HCT116 (cell line): ENCODE data around the gene HAPLN2.

Source experiments
- EZH2 ChIP-seq: fragments of 200-600 bp; sonication (generic); IDR thresholded peaks from 2 replicates; pipeline ENCODE4 v1.6.1; 2017; ENCODE audit warnings: antibody characterized with exemption, mixed run types
- POLR2A ChIP-seq: IDR thresholded peaks from 2 replicates; pipeline ENCODE4 v1.7.0; 2011; ENCODE audit warnings: borderline replicate concordance; ENCODE audit not compliant: insufficient read depth, insufficient read length; ENCODE audit errors: extremely low read depth
- RAD21 ChIP-seq: IDR thresholded peaks from 2 replicates; pipeline ENCODE4 v1.6.1; 2012; ENCODE audit warnings: low read depth, mild to moderate bottlenecking
- TF ChIP-seq, protein P1 (sequence below), 3 experiments: fragments of 200-600 bp in 1 of 3; sonication (generic) in 1 of 3; IDR thresholded peaks in 2 of 3; conservative IDR thresholded peaks in 1 of 3; 2 replicates each; pipeline ENCODE4 v1.5.1; 2012 to 2017; ENCODE audit warnings: low read depth in 2 of 3, low read length in 2 of 3, antibody characterized with exemption in 1 of 3, borderline replicate concordance in 1 of 3, control low read depth in 1 of 3, mild to moderate bottlenecking in 1 of 3, mixed read lengths in 1 of 3, mixed run types in 1 of 3, moderate library complexity in 1 of 3; ENCODE audit not compliant: insufficient read depth in 1 of 3
- TF ChIP-seq, protein P2 (sequence below): IDR thresholded peaks from 2 replicates; pipeline ENCODE4 v1.6.1; 2012; ENCODE audit warnings: low read depth

DNA sequence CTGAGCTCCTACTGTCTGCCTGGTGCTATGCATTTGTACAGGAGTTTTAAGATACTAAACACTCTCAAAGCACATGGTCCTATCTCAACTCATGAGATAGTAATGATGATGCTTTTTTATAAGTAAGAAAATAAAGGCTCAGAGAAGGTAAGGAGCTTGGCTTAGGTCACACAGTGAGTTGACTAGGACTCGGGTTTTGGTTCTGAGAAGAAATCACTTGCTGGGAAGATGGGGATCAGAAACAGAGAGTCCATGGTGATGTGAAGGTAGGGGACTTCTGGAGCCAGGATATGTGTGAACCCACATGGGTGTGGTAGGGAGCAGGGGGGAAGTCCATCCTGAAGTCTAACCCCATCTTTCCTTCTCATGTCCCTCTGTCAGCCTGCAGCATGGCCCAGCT, 26.5 kb downstream of the HAPLN2 start:
- TF ChIP-seq RAD21, result no peak
- TF ChIP-seq, protein P1, sequence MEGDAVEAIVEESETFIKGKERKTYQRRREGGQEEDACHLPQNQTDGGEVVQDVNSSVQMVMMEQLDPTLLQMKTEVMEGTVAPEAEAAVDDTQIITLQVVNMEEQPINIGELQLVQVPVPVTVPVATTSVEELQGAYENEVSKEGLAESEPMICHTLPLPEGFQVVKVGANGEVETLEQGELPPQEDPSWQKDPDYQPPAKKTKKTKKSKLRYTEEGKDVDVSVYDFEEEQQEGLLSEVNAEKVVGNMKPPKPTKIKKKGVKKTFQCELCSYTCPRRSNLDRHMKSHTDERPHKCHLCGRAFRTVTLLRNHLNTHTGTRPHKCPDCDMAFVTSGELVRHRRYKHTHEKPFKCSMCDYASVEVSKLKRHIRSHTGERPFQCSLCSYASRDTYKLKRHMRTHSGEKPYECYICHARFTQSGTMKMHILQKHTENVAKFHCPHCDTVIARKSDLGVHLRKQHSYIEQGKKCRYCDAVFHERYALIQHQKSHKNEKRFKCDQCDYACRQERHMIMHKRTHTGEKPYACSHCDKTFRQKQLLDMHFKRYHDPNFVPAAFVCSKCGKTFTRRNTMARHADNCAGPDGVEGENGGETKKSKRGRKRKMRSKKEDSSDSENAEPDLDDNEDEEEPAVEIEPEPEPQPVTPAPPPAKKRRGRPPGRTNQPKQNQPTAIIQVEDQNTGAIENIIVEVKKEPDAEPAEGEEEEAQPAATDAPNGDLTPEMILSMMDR (IDR thresholded peaks at IDR 0.05 in 2 of 3, conservative IDR thresholded peaks at IDR 0.05 in 1 of 3; ENCODE audit: borderline replicate concordance in 1 of 3, insufficient read depth in 1 of 3, low read depth in 2 of 3, low read length in 2 of 3), result no peak
- no peak for TF ChIP-seq POLR2A
- TF ChIP-seq, protein P2, sequence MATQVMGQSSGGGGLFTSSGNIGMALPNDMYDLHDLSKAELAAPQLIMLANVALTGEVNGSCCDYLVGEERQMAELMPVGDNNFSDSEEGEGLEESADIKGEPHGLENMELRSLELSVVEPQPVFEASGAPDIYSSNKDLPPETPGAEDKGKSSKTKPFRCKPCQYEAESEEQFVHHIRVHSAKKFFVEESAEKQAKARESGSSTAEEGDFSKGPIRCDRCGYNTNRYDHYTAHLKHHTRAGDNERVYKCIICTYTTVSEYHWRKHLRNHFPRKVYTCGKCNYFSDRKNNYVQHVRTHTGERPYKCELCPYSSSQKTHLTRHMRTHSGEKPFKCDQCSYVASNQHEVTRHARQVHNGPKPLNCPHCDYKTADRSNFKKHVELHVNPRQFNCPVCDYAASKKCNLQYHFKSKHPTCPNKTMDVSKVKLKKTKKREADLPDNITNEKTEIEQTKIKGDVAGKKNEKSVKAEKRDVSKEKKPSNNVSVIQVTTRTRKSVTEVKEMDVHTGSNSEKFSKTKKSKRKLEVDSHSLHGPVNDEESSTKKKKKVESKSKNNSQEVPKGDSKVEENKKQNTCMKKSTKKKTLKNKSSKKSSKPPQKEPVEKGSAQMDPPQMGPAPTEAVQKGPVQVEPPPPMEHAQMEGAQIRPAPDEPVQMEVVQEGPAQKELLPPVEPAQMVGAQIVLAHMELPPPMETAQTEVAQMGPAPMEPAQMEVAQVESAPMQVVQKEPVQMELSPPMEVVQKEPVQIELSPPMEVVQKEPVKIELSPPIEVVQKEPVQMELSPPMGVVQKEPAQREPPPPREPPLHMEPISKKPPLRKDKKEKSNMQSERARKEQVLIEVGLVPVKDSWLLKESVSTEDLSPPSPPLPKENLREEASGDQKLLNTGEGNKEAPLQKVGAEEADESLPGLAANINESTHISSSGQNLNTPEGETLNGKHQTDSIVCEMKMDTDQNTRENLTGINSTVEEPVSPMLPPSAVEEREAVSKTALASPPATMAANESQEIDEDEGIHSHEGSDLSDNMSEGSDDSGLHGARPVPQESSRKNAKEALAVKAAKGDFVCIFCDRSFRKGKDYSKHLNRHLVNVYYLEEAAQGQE, result no peak
- TF ChIP-seq EZH2, result no peak
